Measurements from ENCODE around the gene HOXC4. TPM values are rescaled to one million over a fixed set of nuclear protein-coding genes. Genes with fewer than 3 reads are reported as not detected.
"Not testable (repeated sequence)": the region's sequence is repeated elsewhere in the genome, so short reads cannot be mapped to it uniquely, and the experiment has no call there.

The HOXC4 gene
- total RNA-seq, 1 donor from 2014 or later, result not detected

DNA sequence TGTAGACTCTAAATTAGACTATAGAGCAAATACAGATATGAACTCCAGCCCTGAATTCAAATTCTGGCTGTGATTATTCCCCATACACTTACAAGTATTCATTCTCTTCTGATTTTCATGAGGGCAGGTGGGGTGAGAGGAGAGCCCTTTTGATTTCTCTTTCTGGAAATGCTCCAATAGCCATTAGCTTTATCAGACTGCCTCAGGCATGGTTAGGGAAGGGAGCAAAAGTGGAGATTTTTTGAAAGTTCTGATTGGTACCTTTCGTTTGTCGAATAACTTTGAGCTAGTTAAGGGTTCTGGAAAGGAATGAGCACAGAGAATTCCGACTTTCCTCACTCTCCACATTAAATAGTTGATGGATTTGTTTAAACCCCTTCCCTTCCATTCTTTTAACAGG is 13.0 kb upstream of the HOXC4 start:
- TF ChIP-seq, protein P1, sequence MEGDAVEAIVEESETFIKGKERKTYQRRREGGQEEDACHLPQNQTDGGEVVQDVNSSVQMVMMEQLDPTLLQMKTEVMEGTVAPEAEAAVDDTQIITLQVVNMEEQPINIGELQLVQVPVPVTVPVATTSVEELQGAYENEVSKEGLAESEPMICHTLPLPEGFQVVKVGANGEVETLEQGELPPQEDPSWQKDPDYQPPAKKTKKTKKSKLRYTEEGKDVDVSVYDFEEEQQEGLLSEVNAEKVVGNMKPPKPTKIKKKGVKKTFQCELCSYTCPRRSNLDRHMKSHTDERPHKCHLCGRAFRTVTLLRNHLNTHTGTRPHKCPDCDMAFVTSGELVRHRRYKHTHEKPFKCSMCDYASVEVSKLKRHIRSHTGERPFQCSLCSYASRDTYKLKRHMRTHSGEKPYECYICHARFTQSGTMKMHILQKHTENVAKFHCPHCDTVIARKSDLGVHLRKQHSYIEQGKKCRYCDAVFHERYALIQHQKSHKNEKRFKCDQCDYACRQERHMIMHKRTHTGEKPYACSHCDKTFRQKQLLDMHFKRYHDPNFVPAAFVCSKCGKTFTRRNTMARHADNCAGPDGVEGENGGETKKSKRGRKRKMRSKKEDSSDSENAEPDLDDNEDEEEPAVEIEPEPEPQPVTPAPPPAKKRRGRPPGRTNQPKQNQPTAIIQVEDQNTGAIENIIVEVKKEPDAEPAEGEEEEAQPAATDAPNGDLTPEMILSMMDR (IDR thresholded peaks at IDR 0.05; ENCODE audit: borderline replicate concordance), result no peak
- no peak overlapping the region for H3K4me3 ChIP-seq
- H3K27me3 ChIP-seq (ENCODE audit: low read depth), result peaks cover 99% of the 10 kb centered on the region
- H3K27ac ChIP-seq (replicated peaks), result no peak overlapping the region
- H3K4me1 ChIP-seq, result no peaks in the 10 kb centered on the region
- H3K9me3 ChIP-seq (replicated peaks), result no peaks in the 10 kb centered on the region
- DNase-seq, result no peak
- intact Hi-C loops (cut with micrococcal nuclease), result no loop called here
- no peaks in the 10 kb centered on the region for H3K36me3 ChIP-seq

DNA sequence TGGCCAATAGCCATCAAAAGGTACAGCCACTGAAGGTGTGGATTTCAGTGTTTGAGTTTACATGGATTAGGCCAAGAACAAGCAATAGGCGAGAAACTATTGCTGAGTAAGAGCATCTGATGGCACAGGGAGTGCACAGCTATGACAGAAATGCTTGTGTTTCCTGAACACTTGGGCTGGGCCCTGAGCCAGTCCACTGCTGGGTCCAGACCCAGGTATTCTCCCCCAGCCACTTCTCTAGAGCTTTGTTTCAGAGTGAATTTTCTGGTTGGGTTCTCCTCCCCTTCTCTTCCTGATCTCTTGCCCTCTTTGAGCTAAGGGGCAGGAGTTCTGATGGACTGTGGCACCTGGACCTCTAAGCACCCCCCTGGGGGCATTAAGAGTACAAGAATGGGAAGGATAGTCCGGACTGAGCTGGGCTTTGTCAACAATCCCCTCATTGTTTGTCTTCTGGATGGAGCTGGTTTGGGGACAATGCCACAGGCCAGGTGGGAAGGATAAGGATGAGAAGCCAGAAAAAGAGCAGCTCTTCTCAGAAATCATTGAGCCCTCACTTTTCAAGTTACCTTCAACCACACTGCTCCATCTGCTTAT is 12.4 kb upstream of the HOXC4 start:
- Histone ChIP-seq H3K9me3 (replicated peaks) (no peaks in the 10 kb centered on the region), H3K27me3 (ENCODE audit: low read depth) (peaks cover 99% of the 10 kb centered on the region), H3K36me3 (no peaks in the 10 kb centered on the region), H3K4me1 (no peaks in the 10 kb centered on the region), H3K4me3 (no peak overlapping the region), H3K27ac (replicated peaks) (no peak overlapping the region)
- TF ChIP-seq, protein P1 (IDR thresholded peaks at IDR 0.05; ENCODE audit: borderline replicate concordance), result no peak
- intact Hi-C loops (cut with micrococcal nuclease), result no loop called here
- DNase-seq, result no peak

DNA sequence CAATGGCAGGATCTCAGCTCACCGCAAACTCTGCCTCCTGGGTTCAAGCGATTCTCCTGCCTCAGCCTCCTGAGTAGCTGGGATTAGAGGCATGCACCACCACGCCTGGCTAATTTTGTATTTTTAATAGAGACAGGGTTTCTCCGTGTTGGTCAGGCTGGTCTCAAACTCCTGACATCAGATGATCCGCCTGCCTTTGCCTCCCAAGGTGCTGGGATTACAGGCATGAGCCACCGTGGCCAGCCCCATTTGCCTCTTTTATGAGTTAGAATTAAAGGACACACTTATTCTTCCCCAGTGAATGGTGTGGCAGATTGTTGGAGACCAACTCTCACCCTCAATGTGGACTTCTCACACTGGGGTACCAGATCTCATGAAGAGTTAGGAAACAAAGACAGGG is 11.6 kb upstream of the HOXC4 start:
- H3K27ac ChIP-seq (replicated peaks); DNase-seq; H3K36me3 ChIP-seq; H3K4me3 ChIP-seq; intact Hi-C loops (cut with micrococcal nuclease); H3K4me1 ChIP-seq; H3K9me3 ChIP-seq (replicated peaks): not testable (repeated sequence)
- H3K27me3 ChIP-seq (ENCODE audit: low read depth), result peaks cover 99% of the 10 kb centered on the region

DNA sequence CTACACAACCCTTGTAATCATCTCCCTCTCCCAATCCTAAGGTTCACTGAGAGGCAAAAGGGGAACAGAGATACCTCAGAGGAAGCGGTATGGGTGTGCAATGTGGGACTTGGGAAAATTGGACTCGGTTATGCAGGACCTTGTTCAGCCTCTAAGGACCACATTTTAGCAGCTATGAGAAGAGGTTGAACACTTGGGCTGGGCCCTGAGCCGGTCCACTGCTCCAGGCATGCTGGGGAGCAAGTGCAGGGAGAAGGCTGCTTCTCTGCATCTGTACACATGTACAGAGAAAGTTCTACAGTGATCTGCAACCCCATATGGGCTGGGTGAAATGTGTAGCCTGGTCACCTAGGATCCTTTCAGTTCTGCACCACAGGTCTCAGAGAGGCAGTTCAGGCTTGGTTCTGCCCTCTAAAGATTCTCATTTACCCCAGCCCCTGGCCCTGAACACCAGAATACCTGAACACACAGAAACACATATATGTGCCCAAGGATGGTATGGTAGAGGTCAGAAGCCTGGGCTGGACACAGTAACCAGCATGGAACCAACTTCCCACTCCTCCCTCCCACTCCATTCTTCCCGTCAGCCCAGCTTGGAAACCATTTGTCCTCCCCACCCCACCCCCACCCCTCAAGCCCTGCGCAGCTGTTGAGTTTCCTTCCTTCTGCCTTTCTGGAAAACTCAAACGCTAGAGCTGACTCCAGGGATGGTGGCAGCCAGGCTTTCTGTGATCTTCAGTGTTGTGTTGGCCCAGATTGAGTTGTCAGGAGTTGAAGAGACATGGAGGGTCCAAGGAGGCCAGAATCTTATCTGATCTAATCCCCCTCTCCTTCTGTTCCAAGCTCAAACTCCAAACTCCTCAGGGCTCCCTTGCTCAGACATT is 10.4 kb upstream of the HOXC4 start:
- H3K4me1 ChIP-seq, result peaks cover 11% of the 10 kb centered on the region
- H3K27me3 ChIP-seq (ENCODE audit: low read depth), result peaks cover 99% of the 10 kb centered on the region
- H3K36me3 ChIP-seq, result no peaks in the 10 kb centered on the region
- intact Hi-C loops (cut with micrococcal nuclease), result no loop called here
- no peak for DNase-seq
- H3K4me3 ChIP-seq, result no peak overlapping the region
- H3K9me3 ChIP-seq (replicated peaks), result no peaks in the 10 kb centered on the region
- H3K27ac ChIP-seq (replicated peaks), result no peak overlapping the region
- TF ChIP-seq, protein P1 (IDR thresholded peaks at IDR 0.05; ENCODE audit: borderline replicate concordance), result no peak

GRCh38 chr12:54044425-54045103 is 9.1 kb upstream of the HOXC4 start:
- peaks cover 98% of the 10 kb centered on the region for H3K27me3 ChIP-seq (ENCODE audit: low read depth)
- intact Hi-C loops (cut with micrococcal nuclease), result no loop called here

More at GRCh38 chr12:54044425-54045103, 9.1 kb upstream of the HOXC4 start:
- TF ChIP-seq, protein P1 (IDR thresholded peaks at IDR 0.05; ENCODE audit: borderline replicate concordance), result no peak
- no peaks in the 10 kb centered on the region for H3K9me3 ChIP-seq (replicated peaks)
- H3K4me3 ChIP-seq, result no peak overlapping the region
- peaks cover 11% of the 10 kb centered on the region for H3K4me1 ChIP-seq
- H3K27ac ChIP-seq (replicated peaks), result no peak overlapping the region
- no peaks in the 10 kb centered on the region for H3K36me3 ChIP-seq
- no peak for DNase-seq

All from left ventricle myocardium inferior (tissue), 1 donor.